ENCODE data around the gene NOL9. TPM values are rescaled to one million over a fixed set of nuclear protein-coding genes. Genes with fewer than 3 reads are reported as not detected.

NOL9 gene
- polyA plus RNA-seq, 1 donor = 12.6 TPM

DNA sequence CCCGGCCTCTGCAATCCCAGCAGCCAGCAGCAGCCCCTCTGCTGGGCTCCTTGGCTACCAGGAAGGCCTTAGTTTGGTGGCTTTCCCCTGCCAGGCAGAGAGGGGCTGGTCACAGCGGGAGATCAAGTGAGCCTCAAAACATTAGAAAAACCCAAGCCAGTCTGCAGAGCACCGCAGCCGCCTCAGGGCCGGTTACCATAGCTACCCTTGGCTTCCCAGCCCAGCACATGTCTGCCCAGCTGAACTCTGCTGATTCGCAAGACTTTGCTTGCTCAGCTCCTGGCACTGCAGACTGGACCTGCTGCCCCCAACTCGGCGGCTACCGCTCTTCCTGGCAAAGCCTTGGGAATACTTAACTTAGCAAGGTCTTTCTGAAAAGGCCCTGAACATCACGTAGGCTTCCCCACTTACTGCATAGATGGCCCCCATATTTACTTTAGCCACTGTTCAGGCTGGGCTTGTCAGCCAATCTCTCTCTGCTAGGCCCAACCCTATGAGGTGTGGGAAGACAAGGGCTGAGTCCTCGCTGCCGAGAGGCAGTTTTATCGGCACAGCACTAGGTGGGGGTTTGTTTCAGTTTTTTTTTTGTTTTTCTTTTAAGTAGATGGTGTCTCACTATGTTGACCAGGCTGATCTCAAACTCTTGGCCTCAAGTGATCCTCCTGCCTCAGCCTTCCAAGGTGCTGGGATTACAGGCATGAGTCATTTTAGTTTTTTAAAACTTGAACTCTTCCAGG, 34.2 kb downstream of the NOL9 start:
- Histone ChIP-seq H3K27ac (ENCODE audit: low read length) (no peak overlapping the region), H3K4me1 (ENCODE audit: control insufficient read depth, insufficient read depth, low read length) (no peaks in the 10 kb centered on the region), H3K27me3 (ENCODE audit: control insufficient read depth, insufficient read depth, low read length) (no peaks in the 10 kb centered on the region), H3K9me3 (ENCODE audit: control insufficient read depth, low read depth, low read length) (no peaks in the 10 kb centered on the region), H3K36me3 (ENCODE audit: control insufficient read depth, insufficient read depth, low read length) (peaks cover 5% of the 10 kb centered on the region), H3K4me3 (ENCODE audit: low read length) (no peak overlapping the region)
- DNase-seq = no peak
- WGBS (ENCODE audit: insufficient coverage, low lambda C conversion rate) = no CpG with 5 or more reads among the region's 13 CpGs

DNA sequence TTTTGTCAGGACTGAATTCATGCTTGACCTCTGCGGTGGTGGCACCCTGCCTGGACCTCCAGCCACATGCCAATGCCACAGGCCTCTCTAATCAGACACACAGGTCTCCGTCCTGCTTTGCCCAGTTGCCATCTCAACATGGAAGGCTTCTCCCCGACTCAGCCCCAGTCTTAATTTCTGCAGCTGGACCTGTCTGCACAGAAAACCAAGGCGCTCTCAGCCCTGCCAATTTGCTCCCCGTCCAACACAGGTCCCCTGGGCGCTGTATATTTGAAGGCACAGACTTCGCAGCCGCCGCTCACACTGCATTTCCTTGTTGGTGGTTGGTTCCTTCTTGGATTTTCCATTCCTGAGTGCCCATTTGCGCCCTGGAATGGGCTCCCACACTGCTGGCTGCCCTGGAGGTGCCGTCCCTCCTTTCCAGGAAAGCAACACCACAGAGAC, 34.8 kb downstream of the NOL9 start:
- no peaks in the 10 kb centered on the region for H3K9me3 ChIP-seq (ENCODE audit: control insufficient read depth, low read depth, low read length)
- DNase-seq = no peak
- H3K27me3 ChIP-seq (ENCODE audit: control insufficient read depth, insufficient read depth, low read length) = no peaks in the 10 kb centered on the region
- H3K27ac ChIP-seq (ENCODE audit: low read length) = no peak overlapping the region
- no peaks in the 10 kb centered on the region for H3K4me1 ChIP-seq (ENCODE audit: control insufficient read depth, insufficient read depth, low read length)
- WGBS (ENCODE audit: insufficient coverage, low lambda C conversion rate) = no CpG with 5 or more reads among the region's 11 CpGs
- H3K4me3 ChIP-seq (ENCODE audit: low read length) = no peak overlapping the region
- peaks cover 3% of the 10 kb centered on the region for H3K36me3 ChIP-seq (ENCODE audit: control insufficient read depth, insufficient read depth, low read length)

DNA sequence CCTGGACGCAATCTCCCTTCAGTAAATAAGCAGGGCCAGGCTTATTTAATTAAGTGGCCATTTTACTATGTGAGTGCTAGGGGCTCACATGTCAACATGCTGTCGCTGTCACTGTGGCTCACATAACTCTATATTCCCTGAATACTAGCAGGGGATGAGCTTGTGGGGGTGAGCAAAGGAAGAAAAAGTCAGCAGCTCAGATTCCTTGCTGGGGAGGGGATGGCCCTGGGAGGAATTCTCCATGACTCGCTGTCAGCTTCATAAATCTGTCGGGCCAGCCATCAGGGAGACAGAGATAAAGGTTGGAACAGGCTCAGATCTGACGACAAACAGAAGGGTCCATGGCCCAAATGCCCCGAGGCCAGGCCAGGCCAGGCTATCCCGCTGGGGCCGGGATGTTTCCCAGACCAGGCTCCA, 36.9 kb downstream of the NOL9 start:
- Histone ChIP-seq H3K36me3 (ENCODE audit: control insufficient read depth, insufficient read depth, low read length) (no peaks in the 10 kb centered on the region), H3K4me1 (ENCODE audit: control insufficient read depth, insufficient read depth, low read length) (no peaks in the 10 kb centered on the region), H3K4me3 (ENCODE audit: low read length) (no peak overlapping the region), H3K27me3 (ENCODE audit: control insufficient read depth, insufficient read depth, low read length) (no peaks in the 10 kb centered on the region), H3K9me3 (ENCODE audit: control insufficient read depth, low read depth, low read length) (no peaks in the 10 kb centered on the region), H3K27ac (ENCODE audit: low read length) (no peak overlapping the region)
- no peak for DNase-seq
- no CpG with 5 or more reads among the region's 8 CpGs for WGBS (ENCODE audit: insufficient coverage, low lambda C conversion rate)

DNA sequence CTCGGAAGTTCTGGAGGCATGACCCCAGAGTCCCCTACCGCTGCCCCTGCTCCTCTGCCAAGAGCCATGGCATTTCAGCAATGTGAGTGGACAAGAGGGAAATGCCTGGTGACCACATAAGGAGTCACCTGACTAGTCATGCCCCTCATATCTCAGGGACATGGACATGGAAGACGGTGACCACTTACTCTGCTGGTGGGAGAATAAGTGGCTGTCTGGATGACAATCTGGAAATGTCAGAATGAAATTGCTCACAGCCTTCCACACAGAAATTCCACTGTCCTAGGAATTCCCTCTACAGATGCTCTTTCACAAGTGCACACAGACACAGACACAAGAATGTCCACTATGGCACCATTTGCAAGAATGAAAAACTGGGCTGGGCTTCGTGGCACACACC, 38.5 kb downstream of the NOL9 start:
- Histone ChIP-seq H3K9me3 (ENCODE audit: control insufficient read depth, low read depth, low read length) (no peaks in the 10 kb centered on the region), H3K4me3 (ENCODE audit: low read length) (no peak overlapping the region)
- WGBS (ENCODE audit: insufficient coverage, low lambda C conversion rate) = no CpG with 5 or more reads among the region's 4 CpGs

DNA sequence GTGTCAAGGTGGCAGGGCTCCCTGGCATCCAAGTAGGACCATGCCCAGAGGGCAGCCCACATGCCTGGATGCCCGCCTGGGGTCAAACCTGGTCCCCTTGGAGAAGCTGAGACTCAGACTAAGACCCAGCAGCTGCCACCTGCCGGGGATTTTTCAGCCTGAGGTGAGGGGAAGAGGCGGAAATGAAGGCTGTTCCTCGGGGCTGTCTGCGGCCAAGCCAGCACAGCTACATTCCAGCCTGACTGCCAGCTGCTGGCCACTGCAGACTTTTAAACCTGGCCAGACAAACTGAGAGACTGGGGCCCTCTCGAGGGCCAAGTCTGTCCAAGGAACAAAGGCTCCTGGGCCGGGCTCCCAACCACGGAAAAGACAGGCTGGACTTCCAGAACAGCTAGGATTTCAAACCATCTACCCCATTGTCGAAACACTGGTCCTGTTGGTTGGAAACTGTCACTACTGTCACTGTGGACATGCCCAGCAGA, 41.0 kb downstream of the NOL9 start:
- WGBS (ENCODE audit: insufficient coverage, low lambda C conversion rate) = no CpG with 5 or more reads among the region's 9 CpGs
- Histone ChIP-seq H3K4me3 (ENCODE audit: low read length) (no peak overlapping the region), H3K4me1 (ENCODE audit: control insufficient read depth, insufficient read depth, low read length) (peaks cover 4% of the 10 kb centered on the region), H3K27me3 (ENCODE audit: control insufficient read depth, insufficient read depth, low read length) (no peaks in the 10 kb centered on the region), H3K27ac (ENCODE audit: low read length) (no peak overlapping the region), H3K36me3 (ENCODE audit: control insufficient read depth, insufficient read depth, low read length) (no peaks in the 10 kb centered on the region), H3K9me3 (ENCODE audit: control insufficient read depth, low read depth, low read length) (no peaks in the 10 kb centered on the region)
- DNase-seq = no peak

More for the DNA sequence above, 38.5 kb downstream of the NOL9 start:
- Histone ChIP-seq H3K36me3 (ENCODE audit: control insufficient read depth, insufficient read depth, low read length) (no peaks in the 10 kb centered on the region), H3K4me1 (ENCODE audit: control insufficient read depth, insufficient read depth, low read length) (peaks cover 4% of the 10 kb centered on the region), H3K27ac (ENCODE audit: low read length) (no peak overlapping the region), H3K27me3 (ENCODE audit: control insufficient read depth, insufficient read depth, low read length) (no peaks in the 10 kb centered on the region)
- no peak for DNase-seq

DNA sequence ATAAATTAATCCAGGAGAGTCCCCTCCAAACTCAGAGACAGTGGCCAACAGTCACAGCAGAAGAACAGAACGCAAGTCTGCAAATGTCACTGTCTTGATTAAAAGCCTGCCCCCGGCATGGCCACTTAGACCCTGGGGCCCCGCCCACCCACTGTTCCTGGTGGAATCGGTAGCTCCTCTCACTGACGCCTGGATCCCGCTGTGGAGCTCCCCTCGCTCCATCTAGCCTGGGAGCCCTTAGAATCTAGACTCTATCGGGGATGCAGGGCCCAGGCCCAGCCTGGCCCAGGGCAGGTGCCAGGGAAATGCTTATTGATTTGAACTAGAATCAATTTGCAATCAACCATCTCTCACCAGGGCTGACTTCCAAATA, 41.4 kb downstream of the NOL9 start:
- H3K27ac ChIP-seq (ENCODE audit: low read length) = no peak overlapping the region
- no CpG with 5 or more reads among the region's 8 CpGs for WGBS (ENCODE audit: insufficient coverage, low lambda C conversion rate)

DNA sequence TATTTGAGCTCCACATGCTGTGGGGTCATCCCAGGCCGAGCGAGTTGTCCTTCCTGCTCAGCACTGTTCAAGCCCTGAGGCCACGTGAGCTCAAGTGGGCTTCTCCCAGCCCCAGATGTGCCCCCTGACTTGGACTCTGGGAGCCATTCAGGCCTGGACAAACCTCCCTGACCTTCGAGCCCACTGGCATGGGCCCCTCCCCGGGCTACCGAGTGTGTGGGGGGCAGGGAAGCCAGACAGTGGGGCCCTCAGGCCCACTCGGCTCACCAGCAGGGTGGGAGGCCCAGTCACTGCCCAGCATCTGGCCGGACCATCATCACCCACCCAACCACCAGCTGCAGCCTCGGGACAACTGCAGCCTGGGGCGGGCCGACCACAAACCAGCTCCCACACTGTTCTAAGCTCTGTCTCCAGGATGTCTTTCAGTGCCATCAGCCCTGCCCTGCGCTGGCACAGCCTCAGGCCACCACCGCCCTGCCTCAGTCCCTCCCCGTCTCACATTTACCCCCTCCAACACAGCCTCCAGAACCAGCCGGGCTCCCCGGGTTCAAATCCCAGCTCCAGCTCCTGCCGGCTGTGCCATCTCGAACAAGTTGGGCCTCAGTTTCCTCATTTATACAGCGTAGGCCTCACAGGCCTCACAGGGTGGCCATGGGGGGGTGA, 41.9 kb downstream of the NOL9 start:
- no peak for DNase-seq
- Histone ChIP-seq H3K27me3 (ENCODE audit: control insufficient read depth, insufficient read depth, low read length) (no peaks in the 10 kb centered on the region), H3K27ac (ENCODE audit: low read length) (no peak overlapping the region), H3K4me1 (ENCODE audit: control insufficient read depth, insufficient read depth, low read length) (peaks cover 4% of the 10 kb centered on the region), H3K9me3 (ENCODE audit: control insufficient read depth, low read depth, low read length) (no peaks in the 10 kb centered on the region), H3K36me3 (ENCODE audit: control insufficient read depth, insufficient read depth, low read length) (no peaks in the 10 kb centered on the region), H3K4me3 (ENCODE audit: low read length) (no peak overlapping the region)
- no CpG with 5 or more reads among the region's 19 CpGs for WGBS (ENCODE audit: insufficient coverage, low lambda C conversion rate)

More for the DNA sequence above, 41.4 kb downstream of the NOL9 start:
- DNase-seq = no peak
- Histone ChIP-seq H3K9me3 (ENCODE audit: control insufficient read depth, low read depth, low read length) (no peaks in the 10 kb centered on the region), H3K27me3 (ENCODE audit: control insufficient read depth, insufficient read depth, low read length) (no peaks in the 10 kb centered on the region), H3K4me1 (ENCODE audit: control insufficient read depth, insufficient read depth, low read length) (peaks cover 4% of the 10 kb centered on the region), H3K4me3 (ENCODE audit: low read length) (no peak overlapping the region), H3K36me3 (ENCODE audit: control insufficient read depth, insufficient read depth, low read length) (no peaks in the 10 kb centered on the region)

DNA sequence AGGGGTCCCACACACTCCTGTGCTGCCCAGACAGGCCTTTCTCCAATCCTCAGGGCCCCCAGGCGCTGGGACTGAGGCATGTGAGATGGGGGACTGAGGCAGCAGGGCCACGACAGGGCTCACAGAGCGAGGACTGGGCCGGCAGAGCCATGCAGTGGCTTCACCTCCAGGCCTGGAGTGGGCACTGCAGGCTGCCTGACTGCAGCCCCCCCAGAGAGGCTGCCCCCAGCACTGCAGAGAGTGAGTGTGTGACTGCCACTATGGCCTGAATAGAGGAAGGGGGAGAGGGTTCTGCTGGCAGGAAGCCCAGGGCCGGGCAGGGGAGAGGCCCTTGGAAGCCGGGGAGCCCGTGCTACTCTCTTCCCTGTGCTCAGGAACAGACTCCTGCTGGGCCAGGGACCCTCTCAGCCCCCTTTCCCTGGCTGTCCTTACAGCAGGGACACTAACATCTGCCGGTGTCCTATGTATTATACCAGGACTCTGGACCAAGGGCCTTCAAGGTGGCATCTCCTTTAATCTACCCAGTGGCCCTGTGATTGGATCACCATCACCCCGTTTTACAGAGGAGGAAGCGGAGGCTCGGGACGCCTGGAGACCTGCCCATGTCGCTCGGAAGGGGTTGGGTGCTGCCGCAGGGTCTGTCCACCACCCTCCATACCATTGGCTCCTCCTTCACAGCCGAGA, 42.6 kb downstream of the NOL9 start:
- H3K4me3 ChIP-seq (ENCODE audit: low read length) = no peak overlapping the region
- no peaks in the 10 kb centered on the region for H3K36me3 ChIP-seq (ENCODE audit: control insufficient read depth, insufficient read depth, low read length)
- H3K27ac ChIP-seq (ENCODE audit: low read length) = no peak overlapping the region
- no peak for DNase-seq
- no peaks in the 10 kb centered on the region for H3K27me3 ChIP-seq (ENCODE audit: control insufficient read depth, insufficient read depth, low read length)
- no peaks in the 10 kb centered on the region for H3K9me3 ChIP-seq (ENCODE audit: control insufficient read depth, low read depth, low read length)
- H3K4me1 ChIP-seq (ENCODE audit: control insufficient read depth, insufficient read depth, low read length) = peaks cover 4% of the 10 kb centered on the region
- WGBS (ENCODE audit: insufficient coverage, low lambda C conversion rate) = no CpG with 5 or more reads among the region's 16 CpGs

DNA sequence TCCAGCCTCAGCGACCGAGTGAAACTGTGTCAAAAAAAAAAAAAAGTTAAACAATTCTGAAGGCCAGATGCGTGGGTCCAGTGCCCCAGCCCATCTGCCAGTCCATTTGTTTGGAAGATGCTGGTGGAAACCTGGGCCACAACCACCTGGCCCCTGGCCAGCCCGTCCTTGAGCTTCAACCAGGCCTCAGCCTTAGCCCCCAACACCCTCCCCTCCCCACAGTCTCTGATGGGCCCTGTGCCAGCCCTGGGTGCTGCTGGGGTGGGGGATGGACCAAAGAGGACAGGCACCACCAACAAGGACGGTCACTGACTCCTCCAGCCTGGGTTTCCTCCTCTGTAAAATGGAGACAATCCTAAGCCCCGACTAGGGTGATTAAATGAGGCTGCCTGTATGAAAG, 43.3 kb downstream of the NOL9 start:
- no CpG with 5 or more reads among the region's 6 CpGs for WGBS (ENCODE audit: insufficient coverage, low lambda C conversion rate)
- no peak for DNase-seq
- no peaks in the 10 kb centered on the region for H3K36me3 ChIP-seq (ENCODE audit: control insufficient read depth, insufficient read depth, low read length)
- no peak overlapping the region for H3K27ac ChIP-seq (ENCODE audit: low read length)
- H3K4me3 ChIP-seq (ENCODE audit: low read length) = no peak overlapping the region
- H3K9me3 ChIP-seq (ENCODE audit: control insufficient read depth, low read depth, low read length) = no peaks in the 10 kb centered on the region
- H3K27me3 ChIP-seq (ENCODE audit: control insufficient read depth, insufficient read depth, low read length) = no peaks in the 10 kb centered on the region
- H3K4me1 ChIP-seq (ENCODE audit: control insufficient read depth, insufficient read depth, low read length) = peaks cover 4% of the 10 kb centered on the region

DNA sequence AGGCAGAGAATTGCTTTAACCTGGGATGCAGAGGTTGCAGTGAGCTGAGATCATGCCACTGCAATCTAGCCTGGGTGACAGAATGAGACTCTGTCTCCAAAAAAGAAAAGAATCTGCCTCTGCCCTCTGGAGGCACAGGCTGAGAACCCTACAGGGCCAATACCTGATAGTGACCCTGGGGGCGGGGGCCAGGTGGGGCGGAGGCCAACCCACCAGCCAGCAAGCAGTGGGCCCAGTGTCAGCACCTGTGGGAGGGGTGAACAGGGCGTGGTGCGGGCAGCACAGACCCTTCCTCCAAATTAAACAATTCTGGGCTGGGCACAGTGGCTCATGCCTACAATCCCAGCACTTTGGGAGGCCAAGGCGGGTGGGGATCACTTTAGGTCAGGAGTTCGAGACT, 43.8 kb downstream of the NOL9 start:
- no peak for DNase-seq
- no CpG with 5 or more reads among the region's 6 CpGs for WGBS (ENCODE audit: insufficient coverage, low lambda C conversion rate)
- no peaks in the 10 kb centered on the region for H3K36me3 ChIP-seq (ENCODE audit: control insufficient read depth, insufficient read depth, low read length)
- H3K27me3 ChIP-seq (ENCODE audit: control insufficient read depth, insufficient read depth, low read length) = no peaks in the 10 kb centered on the region
- H3K4me3 ChIP-seq (ENCODE audit: low read length) = no peak overlapping the region
- peaks cover 4% of the 10 kb centered on the region for H3K4me1 ChIP-seq (ENCODE audit: control insufficient read depth, insufficient read depth, low read length)
- H3K27ac ChIP-seq (ENCODE audit: low read length) = no peak overlapping the region
- no peaks in the 10 kb centered on the region for H3K9me3 ChIP-seq (ENCODE audit: control insufficient read depth, low read depth, low read length)
